ENCODE results near the gene SLC19A1.

Gene SLC19A1

GRCh38 chr21:45475797-45476570 is 66.3 kb downstream of the SLC19A1 start:
- DNase-seq: no peak

GRCh38 chr21:45475004-45475685 is 67.1 kb downstream of the SLC19A1 start:
- DNase-seq: no peak

GRCh38 chr21:45474323-45474950 is 67.8 kb downstream of the SLC19A1 start:
- DNase-seq: no peak

- no peak for DNase-seq
Observed at GRCh38 chr21:45473496-45474322, 68.5 kb downstream of the SLC19A1 start.

GRCh38 chr21:45472445-45473365 is 69.5 kb downstream of the SLC19A1 start:
- DNase-seq: no peak

- DNase-seq: no peak
Observed at GRCh38 chr21:45471525-45472221, 70.6 kb downstream of the SLC19A1 start.

GRCh38 chr21:45470773-45471524 is 71.3 kb downstream of the SLC19A1 start:
- peak; percentile 78 for DNase-seq

- DNase-seq: no peak
Observed at GRCh38 chr21:45470087-45470515, 72.1 kb downstream of the SLC19A1 start.

GRCh38 chr21:45469273-45470086 is 72.8 kb downstream of the SLC19A1 start:
- DNase-seq: no peak

GRCh38 chr21:45468971-45469272 is 73.3 kb downstream of the SLC19A1 start:
- no peak for DNase-seq

- DNase-seq: no peak
Observed at GRCh38 chr21:45468051-45468970, 73.9 kb downstream of the SLC19A1 start.

GRCh38 chr21:45467221-45467779 is 74.9 kb downstream of the SLC19A1 start:
- no peak for DNase-seq

- DNase-seq: no peak
Observed at GRCh38 chr21:45466330-45467220, 75.7 kb downstream of the SLC19A1 start.

- no peak for DNase-seq
Observed at GRCh38 chr21:45465611-45466329, 76.5 kb downstream of the SLC19A1 start.

- no peak for DNase-seq
Observed at GRCh38 chr21:45465105-45465504, 77.1 kb downstream of the SLC19A1 start.

- DNase-seq: no peak
Observed at GRCh38 chr21:45464309-45464708, 77.9 kb downstream of the SLC19A1 start.

Measured in CD4-positive, alpha-beta T cell treated with Interleukin-6 for 4 hours (primary cell).